ENCODE data around the gene STIP1.

The STIP1 gene

GRCh38 chr11:64237484-64237951, 51.5 kb downstream of the STIP1 start:
- Histone ChIP-seq H3K79me1 (ENCODE audit: low read length) (peaks cover 26% of the 10 kb centered on the region), H3K4me3 (ENCODE audit: low read depth, low read length) (no peak overlapping the region), H3K27me3 (ENCODE audit: insufficient read depth, low read length) (no peaks in the 10 kb centered on the region), H2AK5ac (ENCODE audit: low read length) (no peak overlapping the region), H4K91ac (ENCODE audit: low read depth, low read length) (no peak overlapping the region), H3K18ac (ENCODE audit: low read length) (no peak overlapping the region), H3K9ac (ENCODE audit: low read length) (no peak overlapping the region), H2AFZ (ENCODE audit: insufficient read depth, low read length, poor library complexity) (no peak overlapping the region), H4K8ac (ENCODE audit: low read depth, low read length) (no peak overlapping the region), H3K36me3 (ENCODE audit: control insufficient read depth in 1 of 2, insufficient read depth in 2 of 2, low read length in 2 of 2) (peaks cover 21 to 25% of the 10 kb centered on the region in 2 experiments), H3K4me2 (ENCODE audit: low read length) (no peak overlapping the region), H3K4ac (ENCODE audit: low read depth, low read length) (peak overlapping the region; percentile 10), H4K12ac (ENCODE audit: low read depth, low read length) (no peak overlapping the region), H3K79me2 (ENCODE audit: control insufficient read depth, insufficient read depth, low read length, poor library complexity) (peaks cover 21% of the 10 kb centered on the region), H3K14ac (ENCODE audit: low read length) (no peak overlapping the region), H3K23ac (ENCODE audit: low read length) (no peak overlapping the region), H3K27ac (ENCODE audit: low read depth, low read length) (no peak overlapping the region), H2BK12ac (ENCODE audit: low read length) (no peak overlapping the region), H2BK5ac (ENCODE audit: low read depth, low read length, poor library complexity) (no peak overlapping the region), H3K4me1 (ENCODE audit: control insufficient read depth in 1 of 2, insufficient read depth in 2 of 2, low read length in 2 of 2) (peaks cover 11 to 21% of the 10 kb centered on the region in 2 experiments), H3K9me3 (ENCODE audit: insufficient read depth, low read depth, low read length) (no peaks in the 10 kb centered on the region), H2BK120ac (ENCODE audit: insufficient read depth, low read length, poor library complexity) (no peak overlapping the region)
- WGBS (ENCODE audit: extremely low coverage, insufficient coverage, insufficient read length), result no CpG with 5 or more reads among the region's 12 CpGs
- DNase-seq, result no peak

- Histone ChIP-seq H3K18ac (ENCODE audit: low read length) (no peak overlapping the region), H3K27ac (ENCODE audit: low read depth, low read length) (no peak overlapping the region), H2BK5ac (ENCODE audit: low read depth, low read length, poor library complexity) (no peak overlapping the region), H3K79me1 (ENCODE audit: low read length) (peaks cover 26% of the 10 kb centered on the region), H3K27me3 (ENCODE audit: insufficient read depth, low read length) (no peaks in the 10 kb centered on the region), H3K4ac (ENCODE audit: low read depth, low read length) (no peak overlapping the region), H3K9me3 (ENCODE audit: insufficient read depth, low read depth, low read length) (no peaks in the 10 kb centered on the region), H3K9ac (ENCODE audit: low read length) (no peak overlapping the region), H3K14ac (ENCODE audit: low read length) (no peak overlapping the region), H2AK5ac (ENCODE audit: low read length) (no peak overlapping the region), H2BK12ac (ENCODE audit: low read length) (no peak overlapping the region), H3K4me1 (ENCODE audit: control insufficient read depth in 1 of 2, insufficient read depth in 2 of 2, low read length in 2 of 2) (peaks cover 17 to 26% of the 10 kb centered on the region in 2 experiments), H2AFZ (ENCODE audit: insufficient read depth, low read length, poor library complexity) (no peak overlapping the region), H4K12ac (ENCODE audit: low read depth, low read length) (no peak overlapping the region), H3K4me3 (ENCODE audit: low read depth, low read length) (no peak overlapping the region), H3K79me2 (ENCODE audit: control insufficient read depth, insufficient read depth, low read length, poor library complexity) (peaks cover 22% of the 10 kb centered on the region), H4K91ac (ENCODE audit: low read depth, low read length) (no peak overlapping the region), H2BK120ac (ENCODE audit: insufficient read depth, low read length, poor library complexity) (no peak overlapping the region), H4K8ac (ENCODE audit: low read depth, low read length) (no peak overlapping the region), H3K36me3 (ENCODE audit: control insufficient read depth in 1 of 2, insufficient read depth in 2 of 2, low read length in 2 of 2) (peaks cover 25 to 26% of the 10 kb centered on the region in 2 experiments), H3K23ac (ENCODE audit: low read length) (no peak overlapping the region), H3K4me2 (ENCODE audit: low read length) (no peak overlapping the region)
- no CpG with 5 or more reads among the region's 9 CpGs for WGBS (ENCODE audit: extremely low coverage, insufficient coverage, insufficient read length)
- DNase-seq, result no peak
Measured at GRCh38 chr11:64238076-64238475, 52.1 kb downstream of the STIP1 start.

- H2AK5ac ChIP-seq (ENCODE audit: low read length), result no peak overlapping the region
- no peak overlapping the region for H3K4me2 ChIP-seq (ENCODE audit: low read length)
Measured at GRCh38 chr11:64238999-64239398, 53.0 kb downstream of the STIP1 start.

GRCh38 chr11:64239662-64240434, 53.9 kb downstream of the STIP1 start:
- H3K27me3 ChIP-seq (ENCODE audit: insufficient read depth, low read length), result no peaks in the 10 kb centered on the region
- peak overlapping the region; percentile 98 for H2BK5ac ChIP-seq (ENCODE audit: low read depth, low read length, poor library complexity)
- H2BK120ac ChIP-seq (ENCODE audit: insufficient read depth, low read length, poor library complexity), result peak overlapping the region; percentile 94
- no CpG with 5 or more reads among the region's 11 CpGs for WGBS (ENCODE audit: extremely low coverage, insufficient coverage, insufficient read length)
- peaks cover 21% of the 10 kb centered on the region for H3K79me1 ChIP-seq (ENCODE audit: low read length)
- no peak overlapping the region for H3K23ac ChIP-seq (ENCODE audit: low read length)
- H4K12ac ChIP-seq (ENCODE audit: low read depth, low read length), result peak overlapping the region; percentile 97
- no peak overlapping the region for H3K18ac ChIP-seq (ENCODE audit: low read length)
- H2BK12ac ChIP-seq (ENCODE audit: low read length), result peak overlapping the region; percentile 39
- peak overlapping the region; percentile 95 for H3K27ac ChIP-seq (ENCODE audit: low read depth, low read length)
- H3K4me3 ChIP-seq (ENCODE audit: low read depth, low read length), result no peak overlapping the region
- peak overlapping the region; percentile 68 for H3K4me2 ChIP-seq (ENCODE audit: low read length)
- no peak overlapping the region for H3K9ac ChIP-seq (ENCODE audit: low read length)
- no peaks in the 10 kb centered on the region for H3K9me3 ChIP-seq (ENCODE audit: insufficient read depth, low read depth, low read length)
- peak overlapping the region; percentile 21 for H2AK5ac ChIP-seq (ENCODE audit: low read length)
- peak overlapping the region; percentile 13 for H3K14ac ChIP-seq (ENCODE audit: low read length)
- peaks cover 21 to 33% of the 10 kb centered on the region in 2 experiments for H3K4me1 ChIP-seq (ENCODE audit: control insufficient read depth in 1 of 2, insufficient read depth in 2 of 2, low read length in 2 of 2)
- peak overlapping the region; percentile 99 for H4K8ac ChIP-seq (ENCODE audit: low read depth, low read length)
- DNase-seq, result peak; percentile 63 to 74
- H3K36me3 ChIP-seq (ENCODE audit: control insufficient read depth in 1 of 2, insufficient read depth in 2 of 2, low read length in 2 of 2), result peaks cover 40 to 42% of the 10 kb centered on the region in 2 experiments
- H2AFZ ChIP-seq (ENCODE audit: insufficient read depth, low read length, poor library complexity), result peak overlapping the region; percentile 67
- H3K4ac ChIP-seq (ENCODE audit: low read depth, low read length), result no peak overlapping the region
- H3K79me2 ChIP-seq (ENCODE audit: control insufficient read depth, insufficient read depth, low read length, poor library complexity), result peaks cover 20% of the 10 kb centered on the region
- H4K91ac ChIP-seq (ENCODE audit: low read depth, low read length), result peak overlapping the region; percentile 99

More at GRCh38 chr11:64238999-64239398, 53.0 kb downstream of the STIP1 start:
- H2BK5ac ChIP-seq (ENCODE audit: low read depth, low read length, poor library complexity), result no peak overlapping the region
- no peak overlapping the region for H3K4ac ChIP-seq (ENCODE audit: low read depth, low read length)
- H3K4me3 ChIP-seq (ENCODE audit: low read depth, low read length), result no peak overlapping the region
- no peak overlapping the region for H2BK12ac ChIP-seq (ENCODE audit: low read length)
- H3K27me3 ChIP-seq (ENCODE audit: insufficient read depth, low read length), result no peaks in the 10 kb centered on the region
- DNase-seq, result no peak
- WGBS (ENCODE audit: extremely low coverage, insufficient coverage, insufficient read length), result no CpG with 5 or more reads among the region's 5 CpGs
- H2AFZ ChIP-seq (ENCODE audit: insufficient read depth, low read length, poor library complexity), result no peak overlapping the region
- no peak overlapping the region for H3K23ac ChIP-seq (ENCODE audit: low read length)
- no peak overlapping the region for H2BK120ac ChIP-seq (ENCODE audit: insufficient read depth, low read length, poor library complexity)
- H4K8ac ChIP-seq (ENCODE audit: low read depth, low read length), result no peak overlapping the region
- peaks cover 21% of the 10 kb centered on the region for H3K79me2 ChIP-seq (ENCODE audit: control insufficient read depth, insufficient read depth, low read length, poor library complexity)
- peaks cover 21 to 32% of the 10 kb centered on the region in 2 experiments for H3K4me1 ChIP-seq (ENCODE audit: control insufficient read depth in 1 of 2, insufficient read depth in 2 of 2, low read length in 2 of 2)
- peaks cover 24% of the 10 kb centered on the region for H3K79me1 ChIP-seq (ENCODE audit: low read length)
- no peak overlapping the region for H3K27ac ChIP-seq (ENCODE audit: low read depth, low read length)
- H4K91ac ChIP-seq (ENCODE audit: low read depth, low read length), result no peak overlapping the region
- H3K36me3 ChIP-seq (ENCODE audit: control insufficient read depth in 1 of 2, insufficient read depth in 2 of 2, low read length in 2 of 2), result peaks cover 34 to 35% of the 10 kb centered on the region in 2 experiments
- no peak overlapping the region for H3K9ac ChIP-seq (ENCODE audit: low read length)
- H3K18ac ChIP-seq (ENCODE audit: low read length), result no peak overlapping the region
- H3K14ac ChIP-seq (ENCODE audit: low read length), result no peak overlapping the region
- no peaks in the 10 kb centered on the region for H3K9me3 ChIP-seq (ENCODE audit: insufficient read depth, low read depth, low read length)
- H4K12ac ChIP-seq (ENCODE audit: low read depth, low read length), result no peak overlapping the region
